IMR-90 (cell line): Measurements from ENCODE around the gene NKD1.

Experiments
- BHLHE40 ChIP-seq: fragments of 150-350 bp; IDR thresholded peaks from 2 replicates; pipeline ENCODE4 v1.6.1; 2016; ENCODE audit warnings: mild to moderate bottlenecking, low read depth, low read length
- CEBPB ChIP-seq: IDR thresholded peaks from 2 replicates; pipeline ENCODE4 v1.6.1; 2012; ENCODE audit warnings: low read depth, low read length, improper control_type of control experiment
- CHD1 ChIP-seq: IDR thresholded peaks from 2 replicates; pipeline ENCODE4 v1.6.1; 2012; ENCODE audit warnings: low read depth, low read length, improper control_type of control experiment
- CTCF ChIP-seq: conservative IDR thresholded peaks from 2 replicates; pipeline ENCODE4 v1.5.1; 2012; ENCODE audit warnings: mild to moderate bottlenecking, low read depth, low read length, improper control_type of control experiment
- FOS ChIP-seq: fragments of 150-350 bp; IDR thresholded peaks from 2 replicates; pipeline ENCODE4 v1.6.1; 2016; ENCODE audit warnings: low read depth, low read length
- MAFK ChIP-seq: IDR thresholded peaks from 2 replicates; pipeline ENCODE4 v1.6.1; 2012; ENCODE audit warnings: low read depth, low read length, improper control_type of control experiment
- MXI1 ChIP-seq: IDR thresholded peaks from 2 replicates; pipeline ENCODE4 v1.6.1; 2012; ENCODE audit warnings: low read depth, mild to moderate bottlenecking, low read length, moderate library complexity, borderline replicate concordance
- NFE2L2 ChIP-seq: fragments of 150-350 bp; IDR thresholded peaks from 2 replicates; pipeline ENCODE4 v1.6.1; 2016; ENCODE audit warnings: low read depth, mild to moderate bottlenecking, low read length
- POLR2A ChIP-seq: IDR thresholded peaks from 2 replicates; pipeline ENCODE4 v1.6.1; 2012; ENCODE audit warnings: mild to moderate bottlenecking, low read depth, low read length
- RAD21 ChIP-seq: IDR thresholded peaks from 2 replicates; pipeline ENCODE4 v1.6.1; 2012; ENCODE audit warnings: low read length, improper control_type of control experiment
- RCOR1 ChIP-seq: IDR thresholded peaks from 2 replicates; pipeline ENCODE4 v1.6.1; 2012; ENCODE audit warnings: mild to moderate bottlenecking, low read length, improper control_type of control experiment; ENCODE audit not compliant: insufficient replicate concordance
- RFX5 ChIP-seq: IDR thresholded peaks from 2 replicates; pipeline ENCODE4 v1.8.0; 2012; ENCODE audit warnings: low read depth, mild to moderate bottlenecking, low read length, moderate library complexity
- USF2 ChIP-seq: fragments of 150-350 bp; IDR thresholded peaks from 2 replicates; pipeline ENCODE4 v1.6.1; 2017; ENCODE audit warnings: mild to moderate bottlenecking, antibody characterized with exemption, low read length, low read depth

GRCh38 chr16:50552476-50553101 is 4.4 kb downstream of the NKD1 start:
- TF ChIP-seq MAFK (no peak), CTCF (no peak), POLR2A (no peak), RCOR1 (no peak), USF2 (no peak), RAD21 (no peak), MXI1 (no peak), CEBPB (no peak), FOS (no peak), NFE2L2 (no peak), BHLHE40 (no peak), RFX5 (no peak), CHD1 (no peak)
